ENCODE data around the gene MEGF6.

The MEGF6 gene

GRCh38 chr1:3470650-3471355 is 140.5 kb downstream of the MEGF6 start:
- ATAC-seq, result no peak

GRCh38 chr1:3469849-3470649 is 141.3 kb downstream of the MEGF6 start:
- ATAC-seq, result no peak
- no peak for TF ChIP-seq ZFP30 (CRISPR knock-in tag; IDR thresholded peaks at IDR 0.05)
- TF ChIP-seq TCF4 (CRISPR knock-in tag; IDR thresholded peaks at IDR 0.05; ENCODE audit: borderline replicate concordance), result no peak
- no peak for TF ChIP-seq ESRRG (CRISPR knock-in tag; IDR thresholded peaks at IDR 0.05)
- no peak for TF ChIP-seq ZNF565 (CRISPR knock-in tag; conservative IDR thresholded peaks at IDR 0.05; ENCODE audit: low read depth)
- TF ChIP-seq GLIS3 (CRISPR knock-in tag; IDR thresholded peaks at IDR 0.05), result no peak
- no peak for TF ChIP-seq ARNTL (CRISPR knock-in tag; IDR thresholded peaks at IDR 0.05; ENCODE audit: borderline replicate concordance, low read depth)
- no peak for TF ChIP-seq ZC3H10 (CRISPR knock-in tag; IDR thresholded peaks at IDR 0.05)
- no peak for TF ChIP-seq ZFP3 (CRISPR knock-in tag; IDR thresholded peaks at IDR 0.05)
- TF ChIP-seq OSR1 (CRISPR knock-in tag; IDR thresholded peaks at IDR 0.05), result no peak
- no peak for TF ChIP-seq POU6F1 (CRISPR knock-in tag; IDR thresholded peaks at IDR 0.05; ENCODE audit: borderline replicate concordance, low read depth)
- TF ChIP-seq BACH2 (CRISPR knock-in tag; IDR thresholded peaks at IDR 0.05; ENCODE audit: borderline replicate concordance), result no peak
- TF ChIP-seq RARB (CRISPR knock-in tag; IDR thresholded peaks at IDR 0.05), result no peak
- no peak for TF ChIP-seq ZNF8 (CRISPR knock-in tag; IDR thresholded peaks at IDR 0.05)
- TF ChIP-seq ZNF70 (CRISPR knock-in tag; IDR thresholded peaks at IDR 0.05), result no peak
- TF ChIP-seq CREB5 (CRISPR knock-in tag; IDR thresholded peaks at IDR 0.05; ENCODE audit: low read depth), result no peak
- TF ChIP-seq TOX (CRISPR knock-in tag; IDR thresholded peaks at IDR 0.05; ENCODE audit: borderline replicate concordance), result no peak

More at GRCh38 chr1:3470650-3471355, 140.5 kb downstream of the MEGF6 start:
- TF ChIP-seq OSR1 (CRISPR knock-in tag; IDR thresholded peaks at IDR 0.05), result no peak
- no peak for TF ChIP-seq ESRRG (CRISPR knock-in tag; IDR thresholded peaks at IDR 0.05)
- TF ChIP-seq ZFP30 (CRISPR knock-in tag; IDR thresholded peaks at IDR 0.05), result no peak
- TF ChIP-seq POU6F1 (CRISPR knock-in tag; IDR thresholded peaks at IDR 0.05; ENCODE audit: borderline replicate concordance, low read depth), result no peak
- no peak for TF ChIP-seq TSHZ2 (CRISPR knock-in tag; IDR thresholded peaks at IDR 0.05)
- no peak for TF ChIP-seq CREB5 (CRISPR knock-in tag; IDR thresholded peaks at IDR 0.05; ENCODE audit: low read depth)
- no peak for TF ChIP-seq CSRNP3 (CRISPR knock-in tag; IDR thresholded peaks at IDR 0.05)
- no peak for TF ChIP-seq ZC3H10 (CRISPR knock-in tag; IDR thresholded peaks at IDR 0.05)
- TF ChIP-seq PPARA (CRISPR knock-in tag; IDR thresholded peaks at IDR 0.05; ENCODE audit: borderline replicate concordance), result no peak

All from SK-N-SH treated with all-trans-retinoic acid at 6 μM for 48 hours (cell line).